ENCODE data around the gene USP32.
"Not testable (repeated sequence)": the region's sequence is repeated elsewhere in the genome, so short reads cannot be mapped to it uniquely, and the experiment has no call there.

The USP32 gene

DNA sequence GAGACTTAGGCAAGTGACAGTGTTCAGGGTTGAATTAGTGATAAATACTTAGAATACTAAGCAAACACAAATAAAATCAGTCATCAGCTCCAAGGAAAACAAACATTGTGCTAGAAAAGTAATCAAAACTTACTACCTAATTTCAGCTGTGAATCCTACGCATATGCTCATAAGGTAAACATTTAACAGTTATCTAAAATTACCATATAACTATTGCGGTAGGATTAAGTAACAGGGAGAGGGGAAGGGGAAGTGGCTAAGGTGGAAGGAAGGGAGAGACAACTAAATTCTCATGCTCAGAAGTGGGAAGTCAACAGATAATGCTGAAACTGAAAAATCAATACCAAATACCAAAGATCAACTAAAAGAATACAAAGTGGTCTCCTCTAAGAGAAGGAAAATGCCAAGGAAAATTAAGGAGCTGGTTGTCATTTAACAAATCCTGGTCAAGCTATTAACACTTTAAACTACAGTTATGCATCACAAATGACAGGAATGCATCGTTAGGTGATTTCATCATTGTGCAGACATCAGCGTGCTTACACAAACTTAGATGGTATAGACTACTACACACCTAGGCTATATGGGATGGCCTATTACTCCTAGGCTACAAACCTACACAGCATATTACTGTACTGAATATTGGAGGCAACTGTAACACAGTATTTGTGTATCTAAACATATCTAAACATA lies 20.0 kb downstream of the USP32 start:
- no peak for DNase-seq

GRCh38 chr17:60371416-60371815 lies 20.5 kb downstream of the USP32 start:
- no peak for DNase-seq

- DNase-seq: no peak
These were observed 22.2 kb downstream of the USP32 start for GRCh38 chr17:60369727-60370126.

DNA sequence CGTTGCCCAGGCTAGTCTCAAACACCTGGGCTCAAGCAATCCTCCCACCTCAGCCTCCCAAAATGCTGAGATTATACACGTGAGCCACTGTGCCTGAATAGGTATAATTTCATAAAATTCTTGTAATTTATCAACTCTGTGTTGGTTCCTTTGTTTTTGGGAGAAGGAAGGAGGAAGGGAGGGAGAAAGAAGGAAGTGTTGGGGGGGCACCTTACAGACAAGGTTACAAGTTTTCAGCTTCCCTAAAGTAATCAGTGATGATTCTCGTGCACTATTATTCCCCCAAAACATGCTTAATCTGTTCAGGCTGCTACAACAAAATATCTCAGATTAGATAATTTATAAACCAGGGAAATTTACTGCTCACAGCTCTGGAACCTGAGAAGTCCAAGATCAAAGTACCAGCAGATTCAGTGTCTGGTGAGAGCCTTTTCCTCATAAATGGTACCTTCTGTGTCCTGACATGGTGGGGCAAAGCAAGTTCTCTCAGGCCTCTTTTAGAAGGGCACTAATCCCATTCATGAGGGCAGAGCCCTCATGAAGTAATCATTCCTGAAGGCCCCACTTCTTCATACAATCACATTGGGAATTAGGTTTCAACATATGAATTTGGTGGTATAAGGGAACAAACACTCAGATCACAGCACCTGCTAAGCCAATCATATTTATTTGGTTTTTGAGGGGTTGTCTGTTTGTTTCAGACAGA lies 28.1 kb downstream of the USP32 start:
- DNase-seq: no peak

DNA sequence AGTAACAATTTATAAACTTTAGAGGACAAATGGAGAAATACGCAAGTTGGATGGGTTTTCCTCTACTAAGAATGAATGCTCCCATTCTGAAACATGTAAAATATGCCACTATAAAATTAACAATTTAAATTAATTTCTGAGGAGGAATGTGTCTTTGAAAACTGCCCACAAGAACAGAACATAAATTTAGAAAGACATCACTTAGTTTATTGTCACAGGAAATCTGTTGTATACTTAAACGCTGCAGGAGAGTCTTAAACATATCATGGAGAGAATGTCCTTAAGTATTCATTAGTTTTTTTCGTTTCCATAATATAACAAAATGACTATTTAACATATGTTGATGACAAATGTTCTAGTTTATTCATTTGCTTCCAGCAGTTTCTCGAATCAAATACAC lies 29.6 kb downstream of the USP32 start:
- DNase-seq: no peak

- no peak for DNase-seq
These were observed 30.0 kb downstream of the USP32 start for GRCh38 chr17:60361889-60362288.

GRCh38 chr17:60359415-60359814 lies 32.5 kb downstream of the USP32 start:
- no peak for DNase-seq

DNA sequence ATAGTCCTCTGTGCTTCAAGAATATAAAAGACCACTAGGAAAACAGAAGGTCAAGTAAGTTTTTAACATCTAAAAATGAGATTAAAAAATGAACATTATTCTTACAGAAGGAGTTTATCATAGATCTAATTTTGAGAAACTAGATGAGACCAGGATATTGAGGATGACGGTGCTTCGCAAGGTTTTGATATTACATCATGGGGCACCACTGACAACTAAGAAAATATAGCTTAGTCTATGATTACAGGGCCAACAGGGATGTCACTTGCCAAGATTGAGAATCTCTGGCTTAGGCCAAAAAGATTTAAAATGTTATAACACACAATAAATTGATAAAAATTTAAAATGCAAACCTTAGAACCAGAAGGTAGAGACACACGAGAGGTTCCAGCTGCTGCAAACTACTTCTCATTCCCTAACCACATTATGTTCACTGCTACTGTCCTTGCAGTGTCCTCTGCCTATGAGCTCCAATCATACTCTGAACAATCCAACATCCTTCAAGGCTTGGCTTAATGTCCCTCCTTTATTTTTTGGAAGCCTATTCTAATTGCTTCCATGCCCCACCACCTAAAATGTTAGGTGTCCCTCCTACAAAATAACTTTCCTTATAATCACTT lies 33.2 kb downstream of the USP32 start:
- DNase-seq: no peak

DNA sequence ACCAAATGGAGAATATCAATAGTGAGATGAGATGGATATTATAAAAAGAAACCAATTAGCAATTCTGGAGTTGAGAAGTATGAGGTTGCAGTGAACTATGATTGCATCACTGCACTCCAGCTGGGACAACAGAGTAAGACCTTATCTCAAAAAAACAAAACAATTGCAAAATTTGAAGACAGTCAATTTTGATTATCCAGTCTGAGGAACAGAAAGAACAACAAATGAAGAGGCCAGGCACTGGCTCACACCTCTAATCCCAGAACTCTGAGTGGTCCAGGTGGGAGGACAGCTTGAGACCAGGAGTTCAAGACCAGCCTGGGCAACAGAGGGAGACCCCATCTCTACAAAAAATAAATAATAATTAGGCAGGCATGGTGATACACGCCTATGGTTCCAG lies 35.0 kb downstream of the USP32 start:
- no peak for DNase-seq

DNA sequence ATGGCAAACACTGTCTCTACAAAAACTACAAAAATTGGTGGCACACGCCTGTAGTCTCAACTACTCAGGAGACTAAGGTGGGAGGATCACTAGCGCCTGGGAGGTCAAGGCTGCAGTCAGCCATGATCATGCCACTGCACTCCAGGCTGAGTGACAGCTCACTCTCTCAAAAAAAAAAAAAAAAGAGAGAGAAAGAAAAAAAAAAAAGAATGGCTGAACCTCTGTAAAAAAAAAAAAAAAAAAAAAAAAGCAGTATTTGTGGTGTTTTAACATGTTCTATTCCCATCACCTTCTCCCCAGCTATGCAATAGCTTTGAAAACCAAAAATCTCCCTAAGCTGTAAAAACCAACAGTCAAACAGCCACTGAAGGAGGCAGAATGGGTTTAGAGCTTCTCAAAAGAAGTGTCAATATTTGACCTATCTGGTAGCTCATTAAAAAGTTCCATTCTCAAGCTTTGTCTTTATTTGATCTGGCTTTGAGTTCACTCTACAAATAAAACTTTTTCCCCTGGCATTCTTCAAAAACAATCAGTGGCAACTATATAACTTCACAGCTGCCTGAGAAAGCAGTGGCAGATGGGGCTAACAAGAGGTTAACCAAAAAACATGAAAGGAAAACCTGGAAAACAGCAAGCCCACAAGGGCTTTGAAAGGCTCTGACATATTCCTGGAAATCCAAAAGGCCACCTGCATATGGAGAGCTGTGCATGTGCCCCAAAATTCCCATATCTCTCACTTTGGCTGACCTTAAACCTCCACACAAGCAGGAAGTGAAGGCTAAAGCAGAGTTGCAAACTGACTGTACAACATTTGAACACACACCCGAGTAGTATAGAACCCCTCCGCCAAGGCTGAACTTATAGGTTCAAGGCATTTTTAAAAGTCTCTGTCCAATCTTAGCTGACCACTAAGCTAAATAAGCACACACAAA lies 36.0 kb downstream of the USP32 start:
- DNase-seq: no peak

- DNase-seq: no peak
These were observed 37.7 kb downstream of the USP32 start for GRCh38 chr17:60354223-60354622.

DNA sequence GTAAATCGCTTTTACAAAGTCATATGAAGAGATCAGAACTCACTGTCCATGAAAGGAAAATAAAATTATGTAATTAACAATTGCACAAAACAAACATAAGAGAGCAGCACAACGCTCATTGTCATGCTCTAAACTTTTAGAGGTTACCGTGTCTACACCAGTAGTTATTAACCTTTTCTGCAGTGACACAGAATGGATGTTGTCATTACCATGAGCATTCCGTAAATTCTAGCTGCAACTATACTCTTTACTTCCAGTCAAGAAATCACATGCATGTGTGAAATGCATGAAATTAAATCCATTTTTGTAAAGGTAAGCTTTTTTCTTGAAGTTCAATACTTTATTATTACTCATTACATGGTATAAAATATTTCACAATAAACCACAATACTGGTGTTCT lies 38.2 kb downstream of the USP32 start:
- DNase-seq: no peak

DNA sequence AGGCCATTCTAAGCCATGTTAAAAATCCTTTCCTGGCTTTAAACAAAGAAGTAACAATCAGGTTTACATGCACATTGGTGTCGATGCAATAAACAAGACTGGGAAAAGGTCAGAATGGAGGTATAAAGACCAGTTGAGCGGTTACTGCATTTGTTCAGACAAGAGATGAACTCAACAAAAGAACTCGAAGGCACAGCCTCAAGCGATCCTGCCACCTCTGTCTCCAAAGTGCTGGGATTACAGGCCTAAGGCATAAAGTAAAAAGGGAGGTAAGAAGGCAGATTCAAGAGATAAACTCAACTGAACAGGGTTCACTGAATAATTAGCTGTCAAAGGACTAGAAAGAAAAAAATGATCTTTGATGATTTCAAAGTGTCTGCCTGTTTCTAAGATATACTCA lies 39.4 kb downstream of the USP32 start:
- no peak for DNase-seq

GRCh38 chr17:60352071-60352470 lies 39.9 kb downstream of the USP32 start:
- no peak for DNase-seq

DNA sequence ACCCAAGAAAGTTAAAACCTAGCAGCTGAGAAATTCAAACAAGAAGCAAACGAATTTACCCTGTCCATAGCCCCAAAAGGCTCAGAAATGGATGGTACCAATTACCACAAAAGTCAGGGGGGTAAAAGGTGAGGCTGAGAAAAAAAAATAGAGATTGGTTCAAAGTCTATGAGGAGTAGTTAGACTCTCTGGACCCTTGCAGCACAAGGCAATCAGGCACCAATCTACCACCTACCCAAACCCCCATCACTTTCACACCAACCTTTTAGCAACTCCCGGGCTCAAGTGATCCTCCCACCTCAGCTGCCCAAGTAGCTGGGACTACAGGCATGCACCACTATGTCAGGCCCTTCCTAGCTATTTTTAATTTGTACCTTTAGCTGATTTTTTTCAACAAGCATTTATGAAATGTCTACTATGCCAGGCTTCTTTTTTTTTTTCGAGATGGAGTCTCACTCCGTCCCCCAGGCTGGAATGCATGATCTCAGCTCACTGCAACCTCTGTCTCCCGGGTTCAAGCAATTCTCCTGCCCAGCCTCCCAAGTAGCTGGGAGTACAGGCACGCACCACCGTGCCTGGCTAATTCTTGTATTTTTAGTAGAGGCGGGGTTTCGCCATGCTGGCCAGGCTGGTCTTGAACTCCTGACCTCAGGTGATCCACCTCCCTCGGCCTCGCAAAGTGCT lies 40.8 kb downstream of the USP32 start:
- DNase-seq: no peak

DNA sequence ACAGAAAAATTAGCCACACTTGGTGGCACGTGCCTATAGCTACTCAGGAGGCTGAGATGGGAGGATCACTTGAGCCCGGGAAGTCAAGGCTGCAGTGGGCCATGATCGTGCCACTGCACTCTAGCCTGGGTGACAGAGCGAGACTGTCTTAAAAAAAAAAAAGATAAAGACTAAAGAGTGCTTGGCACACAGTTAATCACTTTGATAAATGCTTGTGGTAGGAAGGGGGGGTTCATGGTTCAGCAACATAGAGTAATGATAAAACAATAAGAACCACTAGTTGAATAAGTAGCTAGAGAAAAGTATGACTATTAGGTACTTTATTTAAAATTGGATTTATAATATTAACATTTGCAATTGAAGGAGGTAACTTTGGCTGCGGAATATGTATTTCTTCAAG lies 43.3 kb downstream of the USP32 start:
- no peak for DNase-seq

DNA sequence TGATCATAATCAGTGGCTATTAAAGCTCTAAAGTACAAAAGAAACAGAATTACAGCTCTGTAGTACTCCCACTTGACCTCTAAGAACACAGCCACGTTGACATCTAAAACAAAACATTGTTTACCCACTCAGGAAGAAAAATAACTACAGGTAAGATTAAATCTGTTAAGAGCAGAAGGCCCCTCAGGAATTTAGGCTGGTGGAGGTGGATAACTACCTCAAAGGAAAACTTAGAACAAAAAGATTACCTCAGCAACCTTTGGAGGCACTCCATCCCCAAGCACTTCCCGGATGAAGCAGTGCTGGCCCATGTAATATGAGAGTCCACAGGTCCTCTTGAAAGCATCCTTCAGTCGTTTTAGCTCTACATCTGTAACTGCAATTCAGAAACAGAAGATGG lies 46.7 kb downstream of the USP32 start:
- no peak for DNase-seq

GRCh38 chr17:60342492-60342891 lies 49.4 kb downstream of the USP32 start:
- not testable (repeated sequence) for DNase-seq

DNA sequence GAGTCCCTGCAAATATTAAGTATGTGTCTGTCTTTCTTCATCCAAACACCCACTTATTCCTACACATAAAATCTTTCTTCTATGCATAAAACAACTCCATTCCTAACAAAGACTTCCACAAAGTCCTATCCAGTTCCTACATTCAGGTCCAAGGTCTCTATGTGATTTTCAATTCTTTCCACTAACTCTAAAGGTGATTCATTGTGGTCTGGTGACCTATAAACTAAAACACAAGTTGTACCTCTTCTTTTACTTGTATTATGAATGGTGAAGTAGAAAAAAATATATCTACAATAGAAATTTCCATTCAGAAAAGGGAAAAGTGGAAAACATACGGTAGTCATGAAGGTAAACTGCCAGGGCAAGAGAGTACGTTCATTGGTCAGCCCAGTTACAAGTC lies 56.6 kb downstream of the USP32 start:
- DNase-seq: no peak

- DNase-seq: no peak
These were observed 58.3 kb downstream of the USP32 start for GRCh38 chr17:60333628-60334031.

GRCh38 chr17:60333072-60333471 lies 58.9 kb downstream of the USP32 start:
- not testable (repeated sequence) for DNase-seq

DNA sequence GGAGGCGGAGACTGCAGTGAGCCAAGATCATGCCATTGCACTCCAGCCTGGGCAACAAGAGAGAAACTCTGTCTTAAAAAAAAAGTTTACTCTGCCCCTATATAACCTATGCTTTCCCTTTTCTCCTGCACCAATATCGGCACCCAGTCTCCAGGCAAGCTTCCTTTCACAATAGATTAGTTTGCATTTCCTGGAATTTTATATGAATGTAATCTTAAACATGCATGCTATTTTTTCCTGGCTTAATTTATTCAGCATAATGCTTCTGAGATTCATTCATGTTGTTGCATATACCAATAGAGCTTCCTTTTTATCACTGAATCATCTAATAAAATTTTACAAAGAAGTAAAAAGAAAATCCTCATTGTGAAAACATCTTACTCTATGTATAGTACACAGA lies 59.4 kb downstream of the USP32 start:
- DNase-seq: no peak

GRCh38 chr17:60330731-60331130 lies 61.2 kb downstream of the USP32 start:
- DNase-seq: no peak
